Smooth muscle cell of the coronary artery (primary cell): ENCODE data around the gene QDPR. TPM values are rescaled to one million over a fixed set of nuclear protein-coding genes. Genes with fewer than 3 reads are reported as not detected.

ENCODE experiments used
- total RNA-seq: library from RNA; depleted of rRNA; stranded (reverse); fragments of >200 nt; gene quantifications from 2 replicates; pipeline ENCODE4 v1.2.3, GENCODE V29; 2014; ENCODE audit warnings: low replicate concordance

QDPR gene
- total RNA-seq: 35.6 and 36.2 TPM in 2 replicates

DNA sequence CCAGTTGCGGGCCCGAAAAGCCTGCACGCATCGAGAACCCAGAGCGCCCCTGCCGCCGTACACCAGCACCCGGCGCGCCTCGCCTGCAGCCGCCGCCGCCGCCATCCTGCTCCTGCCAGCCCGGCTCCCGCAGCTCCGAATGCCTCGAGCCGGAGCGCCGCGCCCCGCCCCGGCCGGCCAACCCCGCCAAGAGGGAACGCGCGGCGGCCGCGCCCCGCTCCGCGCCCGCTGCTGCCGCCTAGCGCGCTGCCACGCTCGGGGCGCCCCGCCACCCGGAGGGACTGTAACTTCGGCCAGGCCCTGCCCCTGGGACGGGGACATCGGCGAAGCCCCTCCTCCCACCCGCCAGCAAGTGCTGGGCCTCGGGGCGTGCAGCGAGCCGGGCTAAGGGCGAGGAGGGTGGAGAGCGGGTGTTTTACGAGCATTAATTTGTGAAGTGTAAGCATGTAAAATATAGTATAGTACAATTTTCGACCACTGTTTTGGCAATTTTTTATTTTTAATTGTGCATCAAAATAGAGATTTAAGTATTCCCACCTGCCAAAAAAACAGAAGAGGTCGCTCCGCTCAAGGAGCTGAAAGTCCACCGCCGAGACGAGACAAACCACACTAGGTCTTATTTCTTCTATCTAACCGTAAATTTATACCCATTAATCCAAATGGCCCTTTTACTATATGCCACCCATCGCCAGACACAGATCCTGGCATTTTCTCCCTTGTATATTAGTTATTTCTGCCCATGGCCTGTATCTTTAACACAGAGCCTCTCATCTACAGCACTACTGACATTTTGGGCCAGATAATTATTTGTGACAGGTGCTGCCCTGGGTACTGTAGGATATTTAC is at the start of gene QDPR:
Gene QDPR (minus strand): TSS at position 141 of the 846 bp plus-strand sequence. CDS start 36 bp downstream, at position 105.

DNA sequence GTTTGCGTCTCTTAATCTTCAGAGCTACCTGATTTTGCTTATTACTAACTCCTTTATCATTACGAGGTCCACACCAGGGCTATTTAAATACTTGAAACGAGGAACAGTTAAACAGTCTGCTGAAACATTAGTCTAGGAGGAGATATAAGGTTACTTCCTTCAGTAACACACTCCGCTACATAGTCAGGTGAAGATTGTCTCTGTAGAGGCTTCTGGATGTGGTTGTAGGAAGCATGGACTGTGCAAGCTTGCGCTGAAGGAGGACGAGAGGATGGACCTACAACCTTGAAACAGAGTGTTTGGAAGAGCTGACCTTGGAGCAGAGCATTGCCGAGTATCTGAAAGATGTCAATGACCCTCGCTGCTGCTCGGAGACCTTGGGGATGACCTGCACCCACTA is 3.0 kb upstream of the QDPR start, which contains the start of gene CLRN2:
Gene CLRN2 (plus strand): TSS at position 301 of the 400 bp plus-strand sequence. CDS start 102 bp downstream, outside the sequence.

Other genes starting within 250 kb of the QDPR start
- gene CLRN2, start 3.1 kb upstream of the QDPR start, total RNA-seq: not detected in 2 replicates
- gene LAP3, start 65.1 kb upstream of the QDPR start, total RNA-seq: 86.6 and 111 TPM in 2 replicates
- gene MED28, start 102.6 kb upstream of the QDPR start, total RNA-seq: 5.7 and 6.2 TPM in 2 replicates